RWPE2 (cell line): ENCODE results near the gene SEC61B.

Experiments used
- ATAC-seq: fragments of 200-7000 bp; cut with Tn5 transposase; 3 replicates; pipeline ENCODE4 v1.9.1; 2021; ENCODE audit warnings: low read depth
- DNase-seq: peaks from one replicate; pipeline ENCODE4 v3.0.0-alpha.2; 2020; ENCODE audit warnings: low spot score
- H3K27ac ChIP-seq: fragments of 450-650 bp; 2 replicates; pipeline ENCODE4 v1.5.1; 2017; ENCODE audit warnings: mild to moderate bottlenecking; ENCODE audit not compliant: poor library complexity, severe bottlenecking
- H3K27me3 ChIP-seq: fragments of 250-450 bp; sonication (Bioruptor Pico); 2 replicates; pipeline ENCODE4 v1.5.1; 2021; ENCODE audit warnings: mild to moderate bottlenecking, moderate library complexity; ENCODE audit not compliant: insufficient read depth, poor library complexity, severe bottlenecking
- H3K36me3 ChIP-seq: fragments of 250-450 bp; sonication (Bioruptor Pico); 2 replicates; pipeline ENCODE4 v1.5.1; 2020; ENCODE audit warnings: low read depth, mild to moderate bottlenecking, moderate library complexity
- H3K4me1 ChIP-seq: fragments of 250-450 bp; sonication (Bioruptor Pico); 2 replicates; pipeline ENCODE4 v1.5.1; 2021; ENCODE audit warnings: mild to moderate bottlenecking, moderate library complexity; ENCODE audit not compliant: insufficient read depth, poor library complexity, severe bottlenecking
- H3K4me3 ChIP-seq: fragments of 250-450 bp; sonication (Bioruptor Pico); 2 replicates; pipeline ENCODE4 v1.5.1; 2021; ENCODE audit warnings: mild to moderate bottlenecking, moderate library complexity; ENCODE audit not compliant: severe bottlenecking
- H3K9me3 ChIP-seq: fragments of 250-450 bp; sonication (Bioruptor Pico); 2 replicates; pipeline ENCODE4 v1.5.1; 2021; ENCODE audit warnings: mild to moderate bottlenecking, moderate library complexity; ENCODE audit not compliant: severe bottlenecking
- CTCF ChIP-seq: fragments of 450-650 bp; IDR thresholded peaks from one replicate; pipeline ENCODE4 v1.5.1; 2017; ENCODE audit warnings: mild to moderate bottlenecking, moderate library complexity; ENCODE audit not compliant: poor library complexity, severe bottlenecking

The SEC61B gene

GRCh38 chr9:99199938-99200539, 22.0 kb upstream of the SEC61B start:
- Histone ChIP-seq H3K27ac (no peak overlapping the region), H3K4me3 (no peak overlapping the region), H3K9me3 (no peaks in the 10 kb centered on the region), H3K27me3 (peaks cover 3% of the 10 kb centered on the region), H3K4me1 (no peaks in the 10 kb centered on the region), H3K36me3 (no peaks in the 10 kb centered on the region)
- ATAC-seq (no peak), DNase-seq (no peak)
- no peak for TF ChIP-seq CTCF

DNA sequence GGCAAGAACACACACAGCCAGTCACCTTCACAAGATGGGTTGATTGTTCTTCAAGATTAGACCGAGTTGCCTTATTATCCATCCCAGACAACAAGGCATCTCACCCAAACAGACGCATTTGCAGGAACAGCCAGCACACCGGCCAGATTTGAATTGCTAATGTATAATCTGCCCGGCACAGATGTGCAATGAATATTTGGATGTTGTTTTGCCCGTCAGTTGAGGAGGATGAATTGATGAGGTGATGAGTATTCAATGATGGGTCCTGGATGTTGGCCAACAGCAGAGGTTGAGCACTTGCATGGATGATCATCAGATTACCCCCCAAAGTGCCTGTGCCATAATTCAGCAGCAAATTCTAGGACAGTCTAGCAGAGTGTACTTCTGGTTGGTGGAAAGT, 20.5 kb upstream of the SEC61B start:
- Histone ChIP-seq H3K36me3 (no peaks in the 10 kb centered on the region), H3K27me3 (no peaks in the 10 kb centered on the region), H3K4me1 (no peaks in the 10 kb centered on the region), H3K27ac (no peak overlapping the region), H3K9me3 (no peaks in the 10 kb centered on the region), H3K4me3 (no peak overlapping the region)
- DNase-seq (no peak), ATAC-seq (no peak)
- no peak for TF ChIP-seq CTCF

GRCh38 chr9:99210572-99210971, 11.5 kb upstream of the SEC61B start:
- no peak for TF ChIP-seq CTCF
- H3K27me3 ChIP-seq, result no peaks in the 10 kb centered on the region
- H3K4me3 ChIP-seq, result no peak overlapping the region
- ATAC-seq (no peak), DNase-seq (no peak)
- no peaks in the 10 kb centered on the region for H3K4me1 ChIP-seq
- no peaks in the 10 kb centered on the region for H3K9me3 ChIP-seq
- H3K27ac ChIP-seq, result no peak overlapping the region
- H3K36me3 ChIP-seq, result no peaks in the 10 kb centered on the region

GRCh38 chr9:99211746-99212145, 10.3 kb upstream of the SEC61B start:
- Histone ChIP-seq H3K4me1 (no peaks in the 10 kb centered on the region), H3K36me3 (peaks cover 2% of the 10 kb centered on the region; the same call in 1 of the 2 replicates), H3K9me3 (no peaks in the 10 kb centered on the region), H3K27me3 (no peaks in the 10 kb centered on the region), H3K4me3 (no peak overlapping the region), H3K27ac (no peak overlapping the region)
- ATAC-seq, result peak; percentile 25; the same call in 1 of the 3 replicates
- DNase-seq, result no peak
- no peak for TF ChIP-seq CTCF

GRCh38 chr9:99213197-99213596, 8.9 kb upstream of the SEC61B start:
- H3K36me3 ChIP-seq, result peaks cover 17% of the 10 kb centered on the region
- no peak overlapping the region for H3K4me3 ChIP-seq
- no peaks in the 10 kb centered on the region for H3K9me3 ChIP-seq
- DNase-seq (no peak), ATAC-seq (no peak)
- no peaks in the 10 kb centered on the region for H3K4me1 ChIP-seq
- H3K27me3 ChIP-seq, result no peaks in the 10 kb centered on the region
- no peak overlapping the region for H3K27ac ChIP-seq
- TF ChIP-seq CTCF, result no peak
